Muscle of back (tissue), 11 donors: ENCODE results near the gene PCSK5. TPM values are rescaled to one million over a fixed set of nuclear protein-coding genes. Genes with fewer than 3 reads are reported as not detected.

ENCODE experiments used
- DNase-seq, 3 donors: peaks; one replicate each; pipeline versions ENCODE4 v3.0.0 to v3.0.0-alpha.2; 2013
- polyA plus RNA-seq, 10 donors: library from polyadenylated mRNA; unstranded; fragments of 120-200 nt; gene quantifications; one replicate each; pipeline ENCODE4 v1.2.1, GENCODE V29; 2013; ENCODE audit not compliant: insufficient read length in 10 of 10

Gene PCSK5
- polyA plus RNA-seq, 10 donors, result 13.7 to 24.6 (median 17.6) TPM

GRCh38 chr9:75918909-75919308, 28.4 kb downstream of the PCSK5 start:
- no peak for DNase-seq

GRCh38 chr9:75921391-75922127, 31.1 kb downstream of the PCSK5 start:
- peak; percentile 11 to 66 (median 18) for DNase-seq

- DNase-seq, result no peak
These were observed 35.9 kb downstream of the PCSK5 start for GRCh38 chr9:75926385-75926784.

- no peak for DNase-seq
These were observed 36.9 kb downstream of the PCSK5 start for GRCh38 chr9:75927356-75927755.

GRCh38 chr9:75930190-75930589, 39.7 kb downstream of the PCSK5 start:
- DNase-seq, result no peak

GRCh38 chr9:75930730-75931321, 40.4 kb downstream of the PCSK5 start:
- peak in 2 of 3 donors; percentile 12 to 41 for DNase-seq

GRCh38 chr9:75933982-75934381, 43.5 kb downstream of the PCSK5 start:
- DNase-seq, result no peak

- no peak for DNase-seq
These were observed 45.1 kb downstream of the PCSK5 start for GRCh38 chr9:75935591-75935990.

GRCh38 chr9:75937521-75938258, 47.2 kb downstream of the PCSK5 start:
- DNase-seq, result no peak

- no peak for DNase-seq
These were observed 48.5 kb downstream of the PCSK5 start for GRCh38 chr9:75938946-75939345.

GRCh38 chr9:75939536-75940111, 49.2 kb downstream of the PCSK5 start:
- DNase-seq, result no peak

GRCh38 chr9:75941066-75941465, 50.6 kb downstream of the PCSK5 start:
- DNase-seq, result peak in 1 of 3 donors; percentile 44

- DNase-seq, result no peak
These were observed 51.3 kb downstream of the PCSK5 start for GRCh38 chr9:75941577-75942311.

- no peak for DNase-seq
These were observed 56.3 kb downstream of the PCSK5 start for GRCh38 chr9:75946766-75947165.

GRCh38 chr9:75947233-75947632, 56.8 kb downstream of the PCSK5 start:
- no peak for DNase-seq

GRCh38 chr9:75950998-75951397, 60.5 kb downstream of the PCSK5 start:
- DNase-seq, result no peak

- peak in 1 of 3 donors; percentile 35 for DNase-seq
These were observed 62.7 kb downstream of the PCSK5 start for GRCh38 chr9:75953218-75953617.

- DNase-seq, result no peak
These were observed 65.7 kb downstream of the PCSK5 start for GRCh38 chr9:75956161-75956560.

- no peak for DNase-seq
These were observed 66.6 kb downstream of the PCSK5 start for GRCh38 chr9:75957116-75957515.

- DNase-seq, result no peak
These were observed 67.8 kb downstream of the PCSK5 start for GRCh38 chr9:75958226-75958625.

GRCh38 chr9:75960551-75960950, 70.1 kb downstream of the PCSK5 start:
- DNase-seq, result peak; percentile 43 to 75 (median 53)
